ENCODE results near the gene KIF1B. TPM values are rescaled to one million over a fixed set of nuclear protein-coding genes. Genes with fewer than 3 reads are reported as not detected.
A peak's percentile ranks its signal among the peaks of the same experiment; 100 is the strongest.

The KIF1B gene
- total RNA-seq, 1 experiment from 2014 or later = 70.1 TPM

DNA sequence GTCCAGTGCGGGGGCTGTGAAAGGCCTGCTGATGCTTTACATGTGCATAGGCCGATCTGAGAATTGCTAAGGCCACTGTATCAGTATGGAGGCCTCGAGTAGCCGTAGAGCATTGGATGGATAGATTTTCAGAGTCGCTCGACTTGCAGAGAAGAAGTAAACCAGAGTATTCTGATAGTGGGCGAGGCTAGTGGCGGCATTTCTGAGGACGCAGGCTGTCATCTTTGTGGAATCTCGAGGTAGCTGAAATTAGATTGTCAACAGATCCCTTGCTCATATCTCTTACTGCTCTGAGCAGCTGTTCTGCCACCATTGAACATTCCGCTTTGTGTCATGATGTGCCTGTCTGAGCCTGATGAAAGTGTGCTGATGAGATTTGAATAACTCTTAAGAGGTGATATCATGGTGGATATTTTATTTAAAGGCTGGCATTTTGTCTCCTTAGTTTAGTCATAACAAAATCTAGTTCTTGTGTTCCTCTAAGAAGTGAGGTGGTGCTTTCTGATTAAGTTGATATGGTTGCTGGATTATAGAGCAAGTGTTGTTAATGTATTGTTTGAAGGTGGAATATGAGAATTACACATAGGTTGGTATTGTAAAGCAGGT is 1.5 kb downstream of the KIF1B start:
- Mint-ChIP-seq H3K27me3 (ENCODE audit: low read depth) (peaks cover 4% of the 10 kb centered on the region; the same call in 1 of the 2 replicates), H3K4me1 (peaks cover 30% of the 10 kb centered on the region), H3K4me3 (peak overlapping the region; percentile 86), H3K27ac (peak overlapping the region; percentile 42), H3K9me3 (no peaks in the 10 kb centered on the region), H3K36me3 (no peaks in the 10 kb centered on the region)
- ATAC-seq (no peak), DNase-seq (ENCODE audit: low spot score) (no peak)
- ChIA-PET CTCF (interaction anchor here (0.6 to 1.6 kb wide), 4 partner anchors 126 to 1695 kb away, joined by 3 to 4 read pairs (median 4); partner anchors contain the start of gene CENPS), POLR2A (interaction anchor here (0.6 kb wide), 2 partner anchors 71 to 356 kb away, joined by 5 read pairs; no protein-coding TSS in a partner anchor)
- TF ChIP-seq, protein P1, sequence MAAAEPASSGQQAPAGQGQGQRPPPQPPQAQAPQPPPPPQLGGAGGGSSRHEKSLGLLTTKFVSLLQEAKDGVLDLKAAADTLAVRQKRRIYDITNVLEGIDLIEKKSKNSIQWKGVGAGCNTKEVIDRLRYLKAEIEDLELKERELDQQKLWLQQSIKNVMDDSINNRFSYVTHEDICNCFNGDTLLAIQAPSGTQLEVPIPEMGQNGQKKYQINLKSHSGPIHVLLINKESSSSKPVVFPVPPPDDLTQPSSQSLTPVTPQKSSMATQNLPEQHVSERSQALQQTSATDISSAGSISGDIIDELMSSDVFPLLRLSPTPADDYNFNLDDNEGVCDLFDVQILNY (CRISPR knock-in tag; IDR thresholded peaks at IDR 0.05) = no peak
- TF ChIP-seq MYBL2 (CRISPR knock-in tag; IDR thresholded peaks at IDR 0.05) (no peak), IRF2 (CRISPR knock-in tag; IDR thresholded peaks at IDR 0.05; ENCODE audit: borderline replicate concordance, low read depth) (no peak), FOXK1 (CRISPR knock-in tag; IDR thresholded peaks at IDR 0.05) (no peak), ZNF416 (CRISPR knock-in tag; IDR thresholded peaks at IDR 0.05) (no peak), ZBTB21 (CRISPR knock-in tag; IDR thresholded peaks at IDR 0.05; ENCODE audit: borderline replicate concordance) (no peak), ZNF423 (CRISPR knock-in tag; IDR thresholded peaks at IDR 0.05) (no peak), ZNF396 (CRISPR knock-in tag; IDR thresholded peaks at IDR 0.05; ENCODE audit: borderline replicate concordance) (no peak), TP53 (CRISPR knock-in tag; IDR thresholded peaks at IDR 0.05) (no peak), ATF1 (CRISPR knock-in tag; IDR thresholded peaks at IDR 0.05) (no peak), SOX15 (CRISPR knock-in tag; IDR thresholded peaks at IDR 0.05) (no peak), ZNF263 (CRISPR knock-in tag; IDR thresholded peaks at IDR 0.05; ENCODE audit: low read depth) (no peak), PRRX2 (CRISPR knock-in tag; IDR thresholded peaks at IDR 0.05) (no peak)
- TF ChIP-seq, protein P2, sequence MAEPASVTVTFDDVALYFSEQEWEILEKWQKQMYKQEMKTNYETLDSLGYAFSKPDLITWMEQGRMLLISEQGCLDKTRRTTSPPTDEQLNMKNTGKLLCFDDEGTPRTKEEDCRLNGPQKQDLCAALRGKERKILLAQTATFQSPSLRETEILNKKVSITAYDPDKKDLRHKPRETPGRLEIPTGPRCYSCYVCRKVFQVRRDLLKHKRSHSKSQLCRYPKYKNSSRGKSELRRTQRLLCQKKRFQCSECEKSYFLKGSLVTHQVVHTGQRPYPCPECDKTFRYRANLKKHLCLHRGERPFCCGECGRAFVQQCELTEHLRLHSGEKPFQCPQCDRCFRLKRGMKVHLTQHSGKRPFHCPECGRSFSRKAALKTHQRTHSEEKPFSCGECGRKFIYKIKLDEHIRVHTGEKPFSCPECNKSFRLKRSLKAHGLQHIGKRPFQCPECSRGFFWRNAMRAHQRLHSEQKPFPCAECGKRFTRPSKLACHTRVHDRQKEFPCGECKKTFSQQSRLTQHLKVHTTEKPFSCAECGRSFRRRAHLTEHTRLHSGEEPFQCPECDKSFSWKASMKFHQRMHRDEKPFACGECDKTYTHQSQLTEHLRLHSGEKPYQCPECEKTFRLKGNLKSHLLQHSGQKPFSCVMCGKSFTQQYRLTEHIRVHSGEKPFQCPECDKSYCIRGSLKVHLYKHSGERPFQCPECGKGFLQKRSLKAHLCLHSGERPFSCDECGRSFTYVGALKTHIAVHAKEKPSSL (CRISPR knock-in tag; conservative IDR thresholded peaks at IDR 0.05) = no peak
- TF ChIP-seq, protein P3, sequence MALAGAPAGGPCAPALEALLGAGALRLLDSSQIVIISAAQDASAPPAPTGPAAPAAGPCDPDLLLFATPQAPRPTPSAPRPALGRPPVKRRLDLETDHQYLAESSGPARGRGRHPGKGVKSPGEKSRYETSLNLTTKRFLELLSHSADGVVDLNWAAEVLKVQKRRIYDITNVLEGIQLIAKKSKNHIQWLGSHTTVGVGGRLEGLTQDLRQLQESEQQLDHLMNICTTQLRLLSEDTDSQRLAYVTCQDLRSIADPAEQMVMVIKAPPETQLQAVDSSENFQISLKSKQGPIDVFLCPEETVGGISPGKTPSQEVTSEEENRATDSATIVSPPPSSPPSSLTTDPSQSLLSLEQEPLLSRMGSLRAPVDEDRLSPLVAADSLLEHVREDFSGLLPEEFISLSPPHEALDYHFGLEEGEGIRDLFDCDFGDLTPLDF (CRISPR knock-in tag; IDR thresholded peaks at IDR 0.05) = no peak
- TF ChIP-seq, protein P4, sequence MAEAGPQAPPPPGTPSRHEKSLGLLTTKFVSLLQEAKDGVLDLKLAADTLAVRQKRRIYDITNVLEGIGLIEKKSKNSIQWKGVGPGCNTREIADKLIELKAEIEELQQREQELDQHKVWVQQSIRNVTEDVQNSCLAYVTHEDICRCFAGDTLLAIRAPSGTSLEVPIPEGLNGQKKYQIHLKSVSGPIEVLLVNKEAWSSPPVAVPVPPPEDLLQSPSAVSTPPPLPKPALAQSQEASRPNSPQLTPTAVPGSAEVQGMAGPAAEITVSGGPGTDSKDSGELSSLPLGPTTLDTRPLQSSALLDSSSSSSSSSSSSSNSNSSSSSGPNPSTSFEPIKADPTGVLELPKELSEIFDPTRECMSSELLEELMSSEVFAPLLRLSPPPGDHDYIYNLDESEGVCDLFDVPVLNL (CRISPR knock-in tag; IDR thresholded peaks at IDR 0.05; ENCODE audit: borderline replicate concordance, low read depth) = no peak
- TF ChIP-seq, protein P5, sequence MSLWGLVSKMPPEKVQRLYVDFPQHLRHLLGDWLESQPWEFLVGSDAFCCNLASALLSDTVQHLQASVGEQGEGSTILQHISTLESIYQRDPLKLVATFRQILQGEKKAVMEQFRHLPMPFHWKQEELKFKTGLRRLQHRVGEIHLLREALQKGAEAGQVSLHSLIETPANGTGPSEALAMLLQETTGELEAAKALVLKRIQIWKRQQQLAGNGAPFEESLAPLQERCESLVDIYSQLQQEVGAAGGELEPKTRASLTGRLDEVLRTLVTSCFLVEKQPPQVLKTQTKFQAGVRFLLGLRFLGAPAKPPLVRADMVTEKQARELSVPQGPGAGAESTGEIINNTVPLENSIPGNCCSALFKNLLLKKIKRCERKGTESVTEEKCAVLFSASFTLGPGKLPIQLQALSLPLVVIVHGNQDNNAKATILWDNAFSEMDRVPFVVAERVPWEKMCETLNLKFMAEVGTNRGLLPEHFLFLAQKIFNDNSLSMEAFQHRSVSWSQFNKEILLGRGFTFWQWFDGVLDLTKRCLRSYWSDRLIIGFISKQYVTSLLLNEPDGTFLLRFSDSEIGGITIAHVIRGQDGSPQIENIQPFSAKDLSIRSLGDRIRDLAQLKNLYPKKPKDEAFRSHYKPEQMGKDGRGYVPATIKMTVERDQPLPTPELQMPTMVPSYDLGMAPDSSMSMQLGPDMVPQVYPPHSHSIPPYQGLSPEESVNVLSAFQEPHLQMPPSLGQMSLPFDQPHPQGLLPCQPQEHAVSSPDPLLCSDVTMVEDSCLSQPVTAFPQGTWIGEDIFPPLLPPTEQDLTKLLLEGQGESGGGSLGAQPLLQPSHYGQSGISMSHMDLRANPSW (CRISPR knock-in tag; conservative IDR thresholded peaks at IDR 0.05; ENCODE audit: low read depth) = no peak
- TF ChIP-seq, protein P6, sequence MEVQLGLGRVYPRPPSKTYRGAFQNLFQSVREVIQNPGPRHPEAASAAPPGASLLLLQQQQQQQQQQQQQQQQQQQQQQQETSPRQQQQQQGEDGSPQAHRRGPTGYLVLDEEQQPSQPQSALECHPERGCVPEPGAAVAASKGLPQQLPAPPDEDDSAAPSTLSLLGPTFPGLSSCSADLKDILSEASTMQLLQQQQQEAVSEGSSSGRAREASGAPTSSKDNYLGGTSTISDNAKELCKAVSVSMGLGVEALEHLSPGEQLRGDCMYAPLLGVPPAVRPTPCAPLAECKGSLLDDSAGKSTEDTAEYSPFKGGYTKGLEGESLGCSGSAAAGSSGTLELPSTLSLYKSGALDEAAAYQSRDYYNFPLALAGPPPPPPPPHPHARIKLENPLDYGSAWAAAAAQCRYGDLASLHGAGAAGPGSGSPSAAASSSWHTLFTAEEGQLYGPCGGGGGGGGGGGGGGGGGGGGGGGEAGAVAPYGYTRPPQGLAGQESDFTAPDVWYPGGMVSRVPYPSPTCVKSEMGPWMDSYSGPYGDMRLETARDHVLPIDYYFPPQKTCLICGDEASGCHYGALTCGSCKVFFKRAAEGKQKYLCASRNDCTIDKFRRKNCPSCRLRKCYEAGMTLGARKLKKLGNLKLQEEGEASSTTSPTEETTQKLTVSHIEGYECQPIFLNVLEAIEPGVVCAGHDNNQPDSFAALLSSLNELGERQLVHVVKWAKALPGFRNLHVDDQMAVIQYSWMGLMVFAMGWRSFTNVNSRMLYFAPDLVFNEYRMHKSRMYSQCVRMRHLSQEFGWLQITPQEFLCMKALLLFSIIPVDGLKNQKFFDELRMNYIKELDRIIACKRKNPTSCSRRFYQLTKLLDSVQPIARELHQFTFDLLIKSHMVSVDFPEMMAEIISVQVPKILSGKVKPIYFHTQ (CRISPR knock-in tag; IDR thresholded peaks at IDR 0.05) = no peak
